GM12874 (cell line): Measurements from ENCODE around the gene SRC.

ENCODE experiments used
- TF ChIP-seq, protein P1 (sequence below): IDR thresholded peaks from 2 replicates; pipeline ENCODE4 v1.5.1; 2011; ENCODE audit warnings: low read depth, mild to moderate bottlenecking, control low read depth, low read length, moderate library complexity; ENCODE audit not compliant: insufficient read depth

Gene SRC

DNA sequence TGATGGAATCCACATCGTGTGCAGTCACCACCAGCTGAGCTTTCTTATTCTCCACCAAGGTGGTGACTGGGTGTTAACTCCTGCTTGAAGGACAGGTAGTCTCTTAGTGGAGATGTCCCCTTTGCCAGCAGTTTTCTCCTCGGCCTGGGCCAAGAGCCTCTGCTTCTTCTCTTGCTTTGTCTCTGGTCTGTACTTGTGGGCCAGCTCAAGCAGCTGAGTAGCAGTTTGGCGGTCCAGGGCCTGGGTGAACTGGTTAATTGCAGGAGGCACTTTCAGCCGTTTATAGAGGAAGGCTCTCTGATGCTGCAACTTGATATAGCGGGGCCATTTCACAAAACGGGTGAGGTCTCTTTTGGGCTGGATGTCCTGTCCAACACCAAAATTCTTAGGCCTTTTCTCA is 99.1 kb downstream of the SRC start:
- TF ChIP-seq, protein P1, sequence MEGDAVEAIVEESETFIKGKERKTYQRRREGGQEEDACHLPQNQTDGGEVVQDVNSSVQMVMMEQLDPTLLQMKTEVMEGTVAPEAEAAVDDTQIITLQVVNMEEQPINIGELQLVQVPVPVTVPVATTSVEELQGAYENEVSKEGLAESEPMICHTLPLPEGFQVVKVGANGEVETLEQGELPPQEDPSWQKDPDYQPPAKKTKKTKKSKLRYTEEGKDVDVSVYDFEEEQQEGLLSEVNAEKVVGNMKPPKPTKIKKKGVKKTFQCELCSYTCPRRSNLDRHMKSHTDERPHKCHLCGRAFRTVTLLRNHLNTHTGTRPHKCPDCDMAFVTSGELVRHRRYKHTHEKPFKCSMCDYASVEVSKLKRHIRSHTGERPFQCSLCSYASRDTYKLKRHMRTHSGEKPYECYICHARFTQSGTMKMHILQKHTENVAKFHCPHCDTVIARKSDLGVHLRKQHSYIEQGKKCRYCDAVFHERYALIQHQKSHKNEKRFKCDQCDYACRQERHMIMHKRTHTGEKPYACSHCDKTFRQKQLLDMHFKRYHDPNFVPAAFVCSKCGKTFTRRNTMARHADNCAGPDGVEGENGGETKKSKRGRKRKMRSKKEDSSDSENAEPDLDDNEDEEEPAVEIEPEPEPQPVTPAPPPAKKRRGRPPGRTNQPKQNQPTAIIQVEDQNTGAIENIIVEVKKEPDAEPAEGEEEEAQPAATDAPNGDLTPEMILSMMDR = no peak

DNA sequence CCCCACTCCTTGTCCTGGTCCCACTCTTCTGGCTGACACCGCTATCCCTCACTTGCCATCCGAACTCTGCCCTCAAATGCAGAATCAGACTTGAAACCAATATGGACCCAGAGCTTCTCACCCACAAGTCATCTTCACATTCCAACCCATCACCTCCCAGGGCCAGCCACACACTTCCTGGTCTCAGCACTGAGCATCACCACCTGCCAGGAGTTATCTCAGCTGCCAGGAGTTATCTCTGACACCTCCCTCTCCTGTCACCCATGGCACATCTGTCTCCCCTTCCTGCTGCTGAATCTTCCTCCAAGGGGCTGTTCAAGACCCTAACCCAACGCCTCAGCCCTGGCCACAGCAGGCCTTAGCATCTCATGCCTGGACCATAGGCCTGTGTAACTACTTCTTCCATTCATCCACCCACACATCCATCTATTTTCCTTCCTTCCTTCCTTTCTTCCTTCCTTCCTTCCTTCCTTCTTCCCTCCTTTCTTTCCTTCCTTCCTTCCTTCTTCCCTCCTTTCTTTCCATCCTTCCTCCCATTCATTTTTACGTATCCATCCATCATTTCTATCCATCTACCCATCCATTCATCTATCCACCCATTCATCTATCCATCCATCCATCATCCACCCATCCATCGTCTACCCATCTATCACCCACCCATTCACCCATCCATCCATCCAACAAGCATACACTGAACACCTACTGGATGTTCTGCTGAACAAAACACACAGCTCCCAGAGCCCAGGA is 100.5 kb downstream of the SRC start:
- TF ChIP-seq, protein P1 = no peak

DNA sequence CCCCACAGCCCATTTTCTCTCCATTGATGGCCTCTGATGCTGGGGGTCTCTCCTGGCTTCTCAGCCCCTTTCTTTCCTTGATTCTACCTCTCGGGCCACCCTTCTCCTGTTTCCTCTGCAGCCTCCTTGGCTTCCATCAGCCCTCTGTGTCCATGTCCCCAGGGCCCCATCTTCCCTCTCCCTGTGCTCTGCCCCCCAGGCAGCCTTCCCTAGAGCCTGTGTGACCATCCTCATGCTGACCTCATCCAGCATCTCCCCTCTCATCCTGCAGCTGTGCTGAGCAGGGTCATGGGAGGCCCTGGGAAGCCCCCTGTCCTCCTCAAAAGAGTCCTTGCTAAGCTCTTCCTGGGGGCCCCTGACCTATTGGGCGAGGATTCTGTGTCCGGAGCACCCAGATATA is 101.7 kb downstream of the SRC start:
- TF ChIP-seq, protein P1 = no peak

DNA sequence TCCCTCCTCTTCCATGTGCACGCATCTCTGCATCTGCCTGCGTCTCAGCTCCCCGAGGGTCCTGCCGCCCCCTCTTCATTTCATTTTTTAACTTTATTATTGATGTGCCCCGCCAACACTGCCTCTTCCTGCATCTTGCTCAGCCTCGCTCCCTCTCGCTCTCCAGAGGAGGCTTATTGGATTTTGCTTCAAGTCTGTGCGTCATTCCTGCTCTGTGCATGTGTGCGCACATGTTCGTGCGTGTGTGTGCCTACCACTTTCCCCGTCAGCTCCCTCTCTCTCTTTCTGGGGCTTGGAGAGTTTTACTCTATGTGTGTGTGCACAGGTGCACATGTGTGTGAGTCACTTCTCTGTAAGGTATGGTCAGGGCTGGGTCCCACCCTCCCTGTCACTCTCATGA is 103.3 kb downstream of the SRC start:
- TF ChIP-seq, protein P1 = no peak

DNA sequence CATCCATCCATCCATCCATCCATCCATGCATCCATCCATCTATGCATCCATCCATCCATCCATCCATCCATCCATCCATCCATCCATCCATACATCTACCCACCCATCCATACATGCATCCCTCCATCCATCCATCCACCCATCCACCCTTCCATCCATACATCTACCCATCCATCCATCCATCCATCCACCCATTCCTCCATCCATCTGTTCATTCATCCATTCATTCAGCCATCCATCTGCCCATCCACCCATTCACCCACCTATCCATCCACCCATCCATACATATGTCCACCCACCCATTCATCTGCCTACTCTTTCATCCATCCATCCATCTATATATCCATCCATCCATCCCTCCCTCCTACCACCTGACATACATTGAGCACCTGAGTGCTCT is 104.4 kb downstream of the SRC start:
- TF ChIP-seq, protein P1 = no peak

DNA sequence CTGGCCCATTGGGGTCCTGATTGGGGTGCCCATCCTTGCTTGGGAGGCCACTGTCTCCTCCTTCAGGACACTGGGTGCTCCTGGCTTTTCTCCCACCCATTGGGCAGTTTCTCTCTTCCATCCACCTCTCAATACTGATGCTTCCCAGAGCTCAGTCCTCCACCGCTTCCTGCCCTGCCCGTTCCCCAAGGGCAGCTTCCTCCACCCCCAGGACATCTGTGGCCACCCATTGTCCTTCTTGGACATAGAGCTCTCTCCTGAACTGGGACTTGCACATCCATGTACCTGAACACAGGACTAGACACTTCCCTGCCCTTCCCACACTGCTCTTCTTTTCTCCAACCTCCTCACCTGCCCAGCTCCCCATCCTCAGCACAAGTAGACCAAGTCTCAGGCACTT is 105.7 kb downstream of the SRC start:
- TF ChIP-seq, protein P1 = no peak

DNA sequence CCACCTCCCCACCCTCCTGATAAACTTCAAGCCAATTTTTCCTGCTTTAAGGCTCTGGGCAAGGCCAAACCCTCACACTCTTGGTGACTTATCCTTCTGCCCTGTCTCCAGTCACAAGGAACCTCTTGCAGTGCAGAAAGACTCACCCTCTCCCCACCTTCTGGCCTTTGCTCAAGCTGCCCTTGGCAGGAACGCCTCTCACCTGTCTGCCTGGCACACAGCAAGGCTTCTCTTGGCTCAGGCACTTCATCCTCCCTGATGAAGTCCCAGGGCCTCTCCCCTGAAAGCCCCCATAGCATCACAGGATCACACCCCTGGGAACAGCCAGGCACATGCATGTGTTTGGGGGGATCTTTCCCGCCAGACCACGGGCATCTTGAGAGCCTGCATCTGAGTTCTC is 106.3 kb downstream of the SRC start:
- TF ChIP-seq, protein P1 = no peak

DNA sequence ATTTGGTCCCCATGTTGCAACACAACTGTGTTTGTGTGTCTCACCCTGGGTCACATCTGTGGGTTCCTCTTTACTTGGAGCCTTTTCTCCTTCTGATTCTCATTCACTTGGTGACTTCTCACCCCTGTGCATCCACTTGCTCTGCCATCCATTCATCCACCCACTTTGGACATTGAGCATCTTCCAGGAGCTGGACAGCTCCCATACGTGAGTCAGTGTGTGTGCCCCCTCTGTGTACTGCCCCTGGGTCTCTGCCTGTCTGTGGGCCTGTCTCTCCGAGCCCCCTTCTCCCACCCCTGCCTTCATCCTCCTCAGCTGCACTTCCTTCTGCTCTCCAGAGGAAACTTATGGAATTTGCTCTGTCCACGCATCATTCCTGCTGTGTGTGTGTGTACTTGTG is 107.3 kb downstream of the SRC start:
- TF ChIP-seq, protein P1 = no peak
